KMS-11 (cell line): ENCODE results near the gene TMEM62.
"Not testable (repeated sequence)": the region's sequence is repeated elsewhere in the genome, so short reads cannot be mapped to it uniquely, and the experiment has no call there.

ENCODE experiments used
- H2AFZ ChIP-seq: fragments of 200-600 bp; sonication (generic); 2 replicates; pipeline ENCODE4 v1.6.1; 2016; ENCODE audit warnings: antibody characterized with exemption, mixed run types, low read depth
- H3K27ac ChIP-seq: fragments of 200-600 bp; sonication (generic); 2 replicates; pipeline ENCODE4 v1.6.1; 2016; ENCODE audit warnings: mild to moderate bottlenecking, mixed run types
- H3K27me3 ChIP-seq: fragments of 200-600 bp; sonication (generic); 2 replicates; pipeline ENCODE4 v1.6.1; 2017; ENCODE audit warnings: mild to moderate bottlenecking, low read depth, mixed run types, moderate library complexity; ENCODE audit not compliant: insufficient read depth
- H3K36me3 ChIP-seq: fragments of 200-600 bp; sonication (generic); 2 replicates; pipeline ENCODE4 v1.6.1; 2017; ENCODE audit warnings: mild to moderate bottlenecking, mixed run types; ENCODE audit not compliant: insufficient read depth
- H3K4me1 ChIP-seq: fragments of 200-600 bp; sonication (generic); 2 replicates; pipeline ENCODE4 v1.6.1; 2016; ENCODE audit warnings: mild to moderate bottlenecking, low read depth, mixed run types; ENCODE audit not compliant: poor library complexity, severe bottlenecking
- H3K4me2 ChIP-seq: fragments of 200-600 bp; sonication (generic); 2 replicates; pipeline ENCODE4 v1.7.0; 2016; ENCODE audit warnings: mild to moderate bottlenecking, mixed run types
- H3K4me3 ChIP-seq: fragments of 200-600 bp; sonication (generic); IDR thresholded peaks from 2 replicates; pipeline ENCODE4 v1.6.1; 2017; ENCODE audit warnings: low read depth, low read length, mixed read lengths; ENCODE audit not compliant: insufficient read depth
- H3K79me2 ChIP-seq: fragments of 200-600 bp; sonication (generic); 2 replicates; pipeline ENCODE4 v1.6.1; 2016; ENCODE audit warnings: low read depth, mixed run types; ENCODE audit not compliant: insufficient read depth
- H3K9ac ChIP-seq: fragments of 200-600 bp; sonication (generic); 2 replicates; pipeline ENCODE4 v1.6.1; 2016; ENCODE audit warnings: mild to moderate bottlenecking, mixed run types
- H4K20me1 ChIP-seq: fragments of 200-600 bp; sonication (generic); 2 replicates; pipeline ENCODE4 v1.6.1; 2016; ENCODE audit warnings: mild to moderate bottlenecking, mixed run types; ENCODE audit not compliant: insufficient read depth
- CTCF ChIP-seq: fragments of 200-600 bp; sonication (generic); conservative IDR thresholded peaks from 2 replicates; pipeline ENCODE4 v1.6.1; 2017; ENCODE audit warnings: low read depth, mild to moderate bottlenecking, antibody characterized with exemption, low read length, moderate library complexity, mixed read lengths

Gene TMEM62

DNA sequence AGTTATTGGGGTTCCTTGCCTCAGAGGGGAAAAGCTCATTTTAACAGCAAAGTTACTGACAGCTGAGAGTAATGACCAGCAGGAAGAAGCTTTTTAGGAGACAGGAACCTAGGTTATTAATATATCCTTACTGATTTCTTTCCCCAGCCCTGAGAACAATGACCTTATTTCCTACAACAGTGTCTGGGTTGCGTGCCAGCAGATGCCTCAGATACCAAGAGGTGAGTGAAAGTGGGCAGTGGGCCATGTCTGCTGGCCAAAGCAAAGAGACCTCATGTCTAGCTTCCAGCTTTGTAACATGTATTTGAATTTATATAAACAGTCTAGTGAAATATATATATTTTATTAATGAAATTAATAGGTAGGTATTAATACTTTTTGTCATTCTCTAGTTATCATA lies 56.8 kb downstream of the TMEM62 start:
- Histone ChIP-seq H3K27ac (no peak overlapping the region), H3K79me2 (peaks cover 16% of the 10 kb centered on the region; the same call in 1 of the 2 replicates), H3K36me3 (no peaks in the 10 kb centered on the region), H3K4me3 (no peak overlapping the region), H2AFZ (no peak overlapping the region), H4K20me1 (no peaks in the 10 kb centered on the region), H3K4me2 (no peak overlapping the region), H3K27me3 (no peaks in the 10 kb centered on the region), H3K9ac (no peak overlapping the region), H3K4me1 (peaks cover 13% of the 10 kb centered on the region)
- no peak for TF ChIP-seq CTCF

- H3K4me1 ChIP-seq: no peaks in the 10 kb centered on the region
- no peaks in the 10 kb centered on the region for H3K36me3 ChIP-seq
These were observed 60.3 kb downstream of the TMEM62 start for GRCh38 chr15:43193710-43194109.

DNA sequence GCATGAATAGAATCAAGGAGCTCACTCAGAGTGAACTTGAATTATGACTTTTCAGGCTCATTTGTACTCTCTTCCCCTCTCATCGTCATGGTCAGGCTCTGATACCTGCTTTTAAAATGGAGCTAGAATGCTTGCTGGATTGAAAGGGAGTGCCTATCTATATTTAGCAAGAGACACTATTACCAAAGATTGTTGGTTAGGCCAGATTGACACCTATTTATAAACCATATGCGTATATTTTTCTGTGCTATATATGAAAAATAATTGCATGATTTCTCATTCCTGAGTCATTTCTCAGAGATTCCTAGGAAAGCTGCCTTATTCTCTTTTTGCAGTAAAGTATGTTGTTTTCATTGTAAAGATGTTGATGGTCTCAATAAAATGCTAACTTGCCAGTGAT lies 61.4 kb downstream of the TMEM62 start:
- Histone ChIP-seq H3K27ac (no peak overlapping the region), H4K20me1 (no peaks in the 10 kb centered on the region), H3K36me3 (no peaks in the 10 kb centered on the region)

More at GRCh38 chr15:43193710-43194109, 60.3 kb downstream of the TMEM62 start:
- no peak overlapping the region for H3K4me3 ChIP-seq
- no peak overlapping the region for H3K4me2 ChIP-seq
- H4K20me1 ChIP-seq: no peaks in the 10 kb centered on the region
- no peaks in the 10 kb centered on the region for H3K27me3 ChIP-seq
- TF ChIP-seq CTCF: no peak
- no peak overlapping the region for H2AFZ ChIP-seq
- no peak overlapping the region for H3K27ac ChIP-seq
- H3K79me2 ChIP-seq: no peaks in the 10 kb centered on the region
- H3K9ac ChIP-seq: no peak overlapping the region

DNA sequence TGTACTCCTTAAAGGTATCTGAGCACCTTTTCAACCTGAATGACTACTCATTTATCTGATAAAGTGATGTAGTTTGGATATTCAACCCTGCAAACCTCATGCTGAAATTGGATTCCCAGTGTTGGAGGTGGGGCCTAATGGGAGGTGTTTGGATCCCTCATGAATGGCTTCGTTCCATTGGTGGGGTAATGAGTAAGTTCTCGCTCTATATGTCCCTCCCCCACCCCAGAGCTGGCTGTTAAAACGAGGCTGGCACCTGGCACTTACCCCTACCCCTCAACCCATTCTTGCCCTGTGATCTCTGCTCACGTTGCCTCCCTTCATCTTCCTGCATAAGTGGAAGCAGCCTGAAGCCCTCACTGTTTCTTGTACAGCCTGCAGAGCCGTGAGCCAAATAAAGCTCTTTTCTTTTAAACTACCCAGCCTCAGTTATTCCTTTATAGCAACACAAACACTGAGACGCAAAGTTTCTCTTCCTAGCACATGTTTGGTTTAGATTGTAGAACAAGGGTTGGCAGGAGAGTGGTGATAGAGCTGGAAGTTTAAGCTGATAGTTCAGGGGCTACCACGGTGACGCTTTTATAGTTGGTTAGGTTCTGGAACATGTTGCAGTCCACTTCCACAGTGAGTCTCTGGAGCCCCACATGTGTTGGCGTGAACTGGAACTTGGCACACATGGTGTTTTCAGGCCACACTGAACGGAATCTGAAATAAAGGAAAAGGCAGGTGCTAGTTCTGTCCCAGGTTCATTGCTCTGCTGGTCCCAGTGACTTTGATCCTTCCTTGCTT lies 63.6 kb downstream of the TMEM62 start:
- H3K79me2 ChIP-seq: no peaks in the 10 kb centered on the region
- H3K9ac ChIP-seq: no peak overlapping the region
- no peaks in the 10 kb centered on the region for H3K27me3 ChIP-seq
- no peaks in the 10 kb centered on the region for H4K20me1 ChIP-seq
- TF ChIP-seq CTCF: no peak
- no peaks in the 10 kb centered on the region for H3K36me3 ChIP-seq
- no peak overlapping the region for H2AFZ ChIP-seq
- no peak overlapping the region for H3K4me2 ChIP-seq
- no peak overlapping the region for H3K4me3 ChIP-seq
- H3K27ac ChIP-seq: no peak overlapping the region
- no peaks in the 10 kb centered on the region for H3K4me1 ChIP-seq

More for the DNA sequence above, 61.4 kb downstream of the TMEM62 start:
- no peak overlapping the region for H3K9ac ChIP-seq
- H3K4me1 ChIP-seq: no peaks in the 10 kb centered on the region
- no peak overlapping the region for H2AFZ ChIP-seq
- TF ChIP-seq CTCF: no peak
- H3K4me3 ChIP-seq: no peak overlapping the region
- H3K79me2 ChIP-seq: no peaks in the 10 kb centered on the region
- H3K4me2 ChIP-seq: no peak overlapping the region
- no peaks in the 10 kb centered on the region for H3K27me3 ChIP-seq

DNA sequence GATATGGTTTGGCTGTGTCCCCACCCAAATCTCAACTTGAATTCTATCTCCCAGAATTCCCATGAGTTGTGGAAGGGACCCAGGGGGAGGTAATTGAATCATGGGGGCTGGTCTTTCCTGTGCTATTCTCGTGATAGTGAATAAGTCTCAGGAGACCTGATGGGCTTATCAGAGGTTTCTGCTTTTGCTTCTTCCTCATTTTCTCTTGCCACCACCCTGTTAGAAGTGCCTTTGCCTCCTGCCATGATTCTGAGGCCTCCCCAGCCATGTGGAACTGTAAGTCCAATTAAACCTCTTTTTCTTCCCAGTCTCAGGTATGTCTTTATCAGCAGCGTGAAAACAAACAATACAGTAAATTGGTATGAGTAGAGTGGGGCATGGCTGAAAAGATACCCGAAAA lies 64.4 kb downstream of the TMEM62 start:
- not testable (repeated sequence) for H4K20me1 ChIP-seq, H3K4me2 ChIP-seq, H3K4me1 ChIP-seq, H2AFZ ChIP-seq, H3K36me3 ChIP-seq, H3K9ac ChIP-seq, H3K27ac ChIP-seq, H3K4me3 ChIP-seq, H3K27me3 ChIP-seq, H3K79me2 ChIP-seq

GRCh38 chr15:43198556-43198955 lies 65.2 kb downstream of the TMEM62 start:
- not testable (repeated sequence) for H3K4me2 ChIP-seq, H3K36me3 ChIP-seq, H3K27me3 ChIP-seq, H3K79me2 ChIP-seq, H3K9ac ChIP-seq, H2AFZ ChIP-seq, H3K4me3 ChIP-seq, H3K27ac ChIP-seq, H3K4me1 ChIP-seq, H4K20me1 ChIP-seq
